Neural progenitor cell (in vitro differentiated cells): Measurements from ENCODE around the gene LDB2. TPM values are rescaled to one million over a fixed set of nuclear protein-coding genes. Genes with fewer than 3 reads are reported as not detected.
A peak's percentile ranks its signal among the peaks of the same experiment; 100 is the strongest.

Source experiments
- DNase-seq: peaks from one replicate; pipeline ENCODE4 v3.0.0-alpha.2; 2016; ENCODE audit warnings: low spot score
- H2AFZ ChIP-seq: fragments of 200-600 bp; sonication (generic); replicated peaks from 2 replicates; pipeline ENCODE4 v1.6.1; 2016; ENCODE audit warnings: antibody characterized with exemption
- H3F3A ChIP-seq: fragments of 200-600 bp; sonication (generic); 2 replicates; pipeline ENCODE4 v1.6.1; 2016; ENCODE audit warnings: antibody characterized with exemption, low read depth
- H3K27ac ChIP-seq: fragments of 200-600 bp; sonication (generic); 2 replicates; pipeline ENCODE4 v1.5.1; 2016; ENCODE audit warnings: mild to moderate bottlenecking
- H3K27me3 ChIP-seq: fragments of 200-600 bp; sonication (generic); 2 replicates; pipeline ENCODE4 v1.6.1; 2016; ENCODE audit warnings: mild to moderate bottlenecking, moderate library complexity
- H3K36me3 ChIP-seq: fragments of 200-600 bp; sonication (generic); 2 replicates; pipeline ENCODE4 v1.5.1; 2016
- H3K4me1 ChIP-seq: fragments of 200-600 bp; sonication (generic); 2 replicates; pipeline ENCODE4 v1.6.1; 2016; ENCODE audit warnings: mixed run types
- H3K4me2 ChIP-seq: fragments of 200-600 bp; sonication (generic); 2 replicates; pipeline ENCODE4 v1.6.1; 2016
- H3K4me3 ChIP-seq: fragments of 200-600 bp; sonication (generic); 2 replicates; pipeline ENCODE4 v1.5.1; 2016
- H3K79me2 ChIP-seq: fragments of 200-600 bp; sonication (generic); 2 replicates; pipeline ENCODE4 v1.6.1; 2016; ENCODE audit warnings: low read depth
- H3K9ac ChIP-seq: fragments of 200-600 bp; sonication (generic); 2 replicates; pipeline ENCODE4 v1.6.1; 2016
- H3K9me3 ChIP-seq: fragments of 200-600 bp; sonication (generic); 2 replicates; pipeline ENCODE4 v1.5.1; 2016; ENCODE audit warnings: low read depth
- H4K20me1 ChIP-seq: fragments of 200-600 bp; sonication (generic); 2 replicates; pipeline ENCODE4 v1.6.1; 2016; ENCODE audit warnings: low read depth
- H3K27ac Mint-ChIP-seq: 3 replicates; pipeline ENCODE4 v1.8.0; 2021; ENCODE audit warnings: mixed read lengths
- H3K27me3 Mint-ChIP-seq: 2 replicates; pipeline ENCODE4 v1.8.0; 2022; ENCODE audit warnings: low read depth, mild to moderate bottlenecking, inconsistent platforms, moderate library complexity, mixed read lengths; ENCODE audit not compliant: insufficient read depth
- H3K36me3 Mint-ChIP-seq: 3 replicates; pipeline ENCODE4 v1.8.0; 2021; ENCODE audit warnings: mixed read lengths
- H3K4me1 Mint-ChIP-seq: 3 replicates; pipeline ENCODE4 v1.8.0; 2021; ENCODE audit warnings: mixed read lengths
- H3K4me3 Mint-ChIP-seq: 3 replicates; pipeline ENCODE4 v1.8.0; 2021; ENCODE audit warnings: mild to moderate bottlenecking, moderate library complexity, mixed read lengths
- H3K9me3 Mint-ChIP-seq: 3 replicates; pipeline ENCODE4 v1.8.0; 2020; ENCODE audit warnings: mixed read lengths
- CTCF ChIP-seq: fragments of 200-600 bp; sonication (generic); IDR thresholded peaks from 2 replicates; pipeline ENCODE4 v1.5.1; 2017; ENCODE audit warnings: antibody characterized with exemption, mild to moderate bottlenecking
- EZH2 ChIP-seq: fragments of 200-600 bp; sonication (generic); IDR thresholded peaks from 2 replicates; pipeline ENCODE4 v1.6.1; 2017; ENCODE audit warnings: antibody characterized with exemption, mild to moderate bottlenecking, moderate library complexity
- EZH2phosphoT487 ChIP-seq: fragments of 200-600 bp; sonication (generic); IDR thresholded peaks from 2 replicates; pipeline ENCODE4 v1.6.1; 2017; ENCODE audit warnings: antibody characterized with exemption
- total RNA-seq: library from RNA; depleted of rRNA; stranded (reverse); fragments of >200 nt; gene quantifications from 2 replicates; pipeline ENCODE4 v1.2.3, GENCODE V29; 2015; ENCODE audit warnings: low replicate concordance

Gene LDB2
- total RNA-seq, 1 donor from 2014 or later, result 24.3 TPM

- H3K4me1 Mint-ChIP-seq, result peaks cover 18% of the 10 kb centered on the region
- no peaks in the 10 kb centered on the region for H3F3A ChIP-seq
Observed at GRCh38 chr4:16693641-16694040, 204.8 kb downstream of the LDB2 start.

GRCh38 chr4:16692961-16693506, 205.4 kb downstream of the LDB2 start:
- no peaks in the 10 kb centered on the region for H3K27me3 Mint-ChIP-seq
- no peak overlapping the region for H3K27ac Mint-ChIP-seq
- Histone ChIP-seq H3F3A (no peaks in the 10 kb centered on the region), H3K27ac (no peak overlapping the region), H3K9ac (no peak overlapping the region), H3K79me2 (no peaks in the 10 kb centered on the region), H3K36me3 (no peaks in the 10 kb centered on the region), H3K27me3 (no peaks in the 10 kb centered on the region), H3K4me3 (no peak overlapping the region), H3K4me1 (peaks cover 9% of the 10 kb centered on the region), H3K4me2 (no peak overlapping the region), H2AFZ (no peak overlapping the region), H3K9me3 (no peaks in the 10 kb centered on the region), H4K20me1 (no peaks in the 10 kb centered on the region)
- H3K9me3 Mint-ChIP-seq, result no peaks in the 10 kb centered on the region
- H3K4me3 Mint-ChIP-seq, result no peak overlapping the region
- H3K4me1 Mint-ChIP-seq, result peaks cover 18% of the 10 kb centered on the region
- no peaks in the 10 kb centered on the region for H3K36me3 Mint-ChIP-seq
- no peak for DNase-seq
- TF ChIP-seq EZH2phosphoT487 (no peak), CTCF (no peak), EZH2 (no peak)

More at GRCh38 chr4:16693641-16694040, 204.8 kb downstream of the LDB2 start:
- Histone ChIP-seq H4K20me1 (no peaks in the 10 kb centered on the region), H3K4me1 (peaks cover 9% of the 10 kb centered on the region), H3K27ac (no peak overlapping the region), H3K79me2 (no peaks in the 10 kb centered on the region), H3K4me3 (no peak overlapping the region), H3K4me2 (peak overlapping the region; percentile 33), H3K36me3 (no peaks in the 10 kb centered on the region), H2AFZ (no peak overlapping the region), H3K27me3 (no peaks in the 10 kb centered on the region), H3K9me3 (no peaks in the 10 kb centered on the region), H3K9ac (no peak overlapping the region)
- DNase-seq, result no peak
- Mint-ChIP-seq H3K36me3 (no peaks in the 10 kb centered on the region), H3K4me3 (no peak overlapping the region), H3K27ac (no peak overlapping the region), H3K27me3 (no peaks in the 10 kb centered on the region), H3K9me3 (no peaks in the 10 kb centered on the region)
- no peak for TF ChIP-seq CTCF

- no peak overlapping the region for H3K27ac Mint-ChIP-seq
- no peak overlapping the region for H3K4me3 Mint-ChIP-seq
- no peaks in the 10 kb centered on the region for H3K27me3 Mint-ChIP-seq
- no peak overlapping the region for H3K9ac ChIP-seq
- peaks cover 9% of the 10 kb centered on the region for H3K4me1 ChIP-seq
- no peaks in the 10 kb centered on the region for H3K36me3 Mint-ChIP-seq
- H3K79me2 ChIP-seq, result no peaks in the 10 kb centered on the region
- DNase-seq, result no peak
- H3K4me3 ChIP-seq, result no peak overlapping the region
- peaks cover 18% of the 10 kb centered on the region for H3K4me1 Mint-ChIP-seq
- H3F3A ChIP-seq, result no peaks in the 10 kb centered on the region
- H3K27me3 ChIP-seq, result no peaks in the 10 kb centered on the region
- no peak overlapping the region for H3K4me2 ChIP-seq
- H3K9me3 Mint-ChIP-seq, result no peaks in the 10 kb centered on the region
- H3K27ac ChIP-seq, result no peak overlapping the region
- TF ChIP-seq CTCF (no peak), EZH2 (no peak), EZH2phosphoT487 (no peak)
- no peaks in the 10 kb centered on the region for H4K20me1 ChIP-seq
- H3K36me3 ChIP-seq, result no peaks in the 10 kb centered on the region
- H3K9me3 ChIP-seq, result no peaks in the 10 kb centered on the region
- H2AFZ ChIP-seq, result no peak overlapping the region
Observed at GRCh38 chr4:16692524-16692923, 205.9 kb downstream of the LDB2 start.
